Measurements from ENCODE around the gene CSTA.

The CSTA gene

DNA sequence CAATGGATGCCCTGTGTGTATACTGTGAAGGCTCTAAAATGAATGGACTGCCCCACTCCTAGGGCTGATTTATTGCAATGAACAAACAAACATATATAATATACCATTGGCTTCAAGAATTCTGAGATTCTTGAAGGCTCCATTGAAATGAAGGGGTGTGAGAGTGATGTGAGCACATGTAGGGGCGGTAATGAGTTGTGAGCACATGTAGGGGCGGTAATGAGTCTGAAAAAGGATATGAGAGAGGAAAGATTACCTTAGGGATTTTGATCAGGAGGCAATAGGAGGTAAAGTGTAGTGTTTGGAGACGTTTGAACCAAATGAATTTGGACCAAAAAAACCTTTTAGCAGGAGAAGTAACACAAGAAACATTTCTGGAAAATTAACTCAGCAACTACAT lies 62.7 kb downstream of the CSTA start:
- Mint-ChIP-seq H3K9me3 (no peaks in the 10 kb centered on the region), H3K27me3 (ENCODE audit: low read depth) (no peaks in the 10 kb centered on the region), H3K27ac (no peak overlapping the region), H3K4me3 (no peak overlapping the region), H3K36me3 (ENCODE audit: low read depth) (no peaks in the 10 kb centered on the region), H3K4me1 (peaks cover 15% of the 10 kb centered on the region)
- TF ChIP-seq, protein P1, sequence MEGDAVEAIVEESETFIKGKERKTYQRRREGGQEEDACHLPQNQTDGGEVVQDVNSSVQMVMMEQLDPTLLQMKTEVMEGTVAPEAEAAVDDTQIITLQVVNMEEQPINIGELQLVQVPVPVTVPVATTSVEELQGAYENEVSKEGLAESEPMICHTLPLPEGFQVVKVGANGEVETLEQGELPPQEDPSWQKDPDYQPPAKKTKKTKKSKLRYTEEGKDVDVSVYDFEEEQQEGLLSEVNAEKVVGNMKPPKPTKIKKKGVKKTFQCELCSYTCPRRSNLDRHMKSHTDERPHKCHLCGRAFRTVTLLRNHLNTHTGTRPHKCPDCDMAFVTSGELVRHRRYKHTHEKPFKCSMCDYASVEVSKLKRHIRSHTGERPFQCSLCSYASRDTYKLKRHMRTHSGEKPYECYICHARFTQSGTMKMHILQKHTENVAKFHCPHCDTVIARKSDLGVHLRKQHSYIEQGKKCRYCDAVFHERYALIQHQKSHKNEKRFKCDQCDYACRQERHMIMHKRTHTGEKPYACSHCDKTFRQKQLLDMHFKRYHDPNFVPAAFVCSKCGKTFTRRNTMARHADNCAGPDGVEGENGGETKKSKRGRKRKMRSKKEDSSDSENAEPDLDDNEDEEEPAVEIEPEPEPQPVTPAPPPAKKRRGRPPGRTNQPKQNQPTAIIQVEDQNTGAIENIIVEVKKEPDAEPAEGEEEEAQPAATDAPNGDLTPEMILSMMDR (IDR thresholded peaks at IDR 0.05; ENCODE audit: unreplicated experiment in 3 of 3) = no peak

DNA sequence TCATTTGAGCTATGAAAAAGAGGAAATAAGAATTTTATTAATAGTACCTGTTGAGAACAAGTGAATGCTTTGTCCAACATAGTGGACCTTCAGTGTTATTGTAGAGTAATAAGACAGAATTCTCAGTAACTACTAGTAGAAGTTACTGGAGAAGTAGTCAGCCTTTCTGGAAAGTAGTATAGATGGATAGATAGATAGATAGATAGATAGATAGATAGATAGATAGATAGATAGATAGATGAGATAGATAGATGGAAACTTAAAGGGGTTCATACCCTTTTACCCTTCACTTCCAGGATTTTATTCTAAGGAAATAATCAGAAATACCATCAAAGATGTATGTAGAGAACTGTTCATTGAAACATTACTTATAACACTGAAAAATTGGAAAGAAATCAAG lies 64.1 kb downstream of the CSTA start:
- Mint-ChIP-seq H3K4me3 (no peak overlapping the region), H3K4me1 (peaks cover 4% of the 10 kb centered on the region), H3K27me3 (ENCODE audit: low read depth) (no peaks in the 10 kb centered on the region), H3K27ac (no peak overlapping the region), H3K36me3 (ENCODE audit: low read depth) (no peaks in the 10 kb centered on the region), H3K9me3 (no peaks in the 10 kb centered on the region)
- TF ChIP-seq, protein P1 (IDR thresholded peaks at IDR 0.05; ENCODE audit: unreplicated experiment in 3 of 3) = no peak

DNA sequence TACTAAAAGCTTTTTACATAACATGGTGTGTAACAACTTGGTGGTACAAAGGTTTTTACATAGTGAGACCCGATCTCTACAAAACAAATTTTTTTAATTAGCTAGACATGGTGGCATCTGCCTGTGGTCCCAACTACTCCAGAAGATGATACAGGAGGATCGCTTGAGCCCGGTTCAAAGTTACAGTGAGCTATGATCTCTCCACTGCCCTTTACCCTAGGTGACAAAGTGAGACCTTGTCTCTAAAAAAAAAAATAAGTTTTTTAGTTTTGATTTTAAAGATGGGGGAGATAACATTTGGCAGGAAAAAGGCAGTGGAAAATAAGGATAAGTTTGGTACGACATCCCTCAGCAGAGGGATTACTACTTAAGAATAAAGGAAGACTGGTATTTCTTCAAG lies 64.8 kb downstream of the CSTA start:
- Mint-ChIP-seq H3K27me3 (ENCODE audit: low read depth) (no peaks in the 10 kb centered on the region), H3K4me3 (no peak overlapping the region), H3K36me3 (ENCODE audit: low read depth) (no peaks in the 10 kb centered on the region), H3K4me1 (peaks cover under 1% of the 10 kb centered on the region), H3K9me3 (no peaks in the 10 kb centered on the region), H3K27ac (no peak overlapping the region)
- TF ChIP-seq, protein P1 (IDR thresholded peaks at IDR 0.05; ENCODE audit: unreplicated experiment in 3 of 3) = no peak

DNA sequence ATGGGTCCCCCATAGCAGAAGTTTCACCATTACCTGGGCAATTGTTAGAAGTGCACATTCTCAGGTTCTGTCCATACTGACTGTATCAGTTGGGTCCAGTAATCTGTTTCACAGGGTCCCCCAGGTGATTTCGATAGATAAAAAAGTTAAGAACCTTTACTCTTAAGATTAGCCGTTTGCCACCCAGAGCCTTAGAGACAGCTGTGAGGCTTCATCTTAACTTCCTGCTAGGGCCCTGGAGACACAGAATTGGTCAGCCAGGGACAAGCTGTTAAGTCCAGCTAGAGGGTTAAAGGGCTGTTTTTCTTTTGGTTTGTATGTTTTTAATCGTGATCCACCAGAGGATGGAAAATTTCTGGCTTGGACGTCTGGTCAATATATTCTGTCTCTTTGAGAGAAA lies 65.6 kb downstream of the CSTA start:
- Mint-ChIP-seq H3K36me3 (ENCODE audit: low read depth) (no peaks in the 10 kb centered on the region), H3K27ac (no peak overlapping the region), H3K4me1 (no peaks in the 10 kb centered on the region), H3K9me3 (no peaks in the 10 kb centered on the region), H3K27me3 (ENCODE audit: low read depth) (no peaks in the 10 kb centered on the region), H3K4me3 (no peak overlapping the region)
- TF ChIP-seq, protein P1 (IDR thresholded peaks at IDR 0.05; ENCODE audit: unreplicated experiment in 3 of 3) = no peak
